ENCODE data around the gene HSD17B12.

DNA sequence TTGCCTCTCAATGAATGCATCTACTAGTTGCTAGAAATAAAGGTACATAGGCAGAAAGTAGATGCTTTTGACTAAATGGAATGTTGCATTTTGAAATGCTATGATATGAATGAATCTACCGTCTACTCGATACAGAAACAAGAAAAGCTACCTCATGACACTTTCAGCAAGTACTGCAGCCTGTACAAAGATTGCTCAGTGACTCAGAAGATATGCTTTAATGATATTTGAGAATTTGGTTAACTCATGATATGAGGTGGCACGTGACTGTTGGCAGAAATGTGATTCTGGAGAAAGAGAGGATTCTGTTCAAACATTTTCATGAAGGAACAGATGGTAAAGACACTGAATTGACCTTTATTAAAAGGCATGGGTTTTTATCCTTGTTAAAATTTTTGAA lies 76.0 kb downstream of the HSD17B12 start:
- TF ChIP-seq POLR2A (IDR thresholded peaks at IDR 0.05; ENCODE audit: low read depth, low read length): no peak
- TF ChIP-seq POLR2AphosphoS5 (IDR thresholded peaks at IDR 0.05; ENCODE audit: low read depth, low read length): no peak
